Esophagus muscularis mucosa (tissue), 4 donors: Measurements from ENCODE around the gene C17orf67. TPM values are rescaled to one million over a fixed set of nuclear protein-coding genes. Genes with fewer than 3 reads are reported as not detected.

Experiments
- DNase-seq: peaks from one replicate; pipeline ENCODE4 v3.0.0-alpha.2; 2017; ENCODE audit errors: extremely low spot score
- H3K27ac ChIP-seq, 4 donors: fragments of 200-600 bp; sonication (generic); replicated peaks in 1 of 4; 1 replicate in 3 of 4; 2 replicates in 1 of 4; pipeline ENCODE4 v1.5.1; 2016 to 2019; ENCODE audit warnings: mild to moderate bottlenecking in 1 of 4
- H3K27me3 ChIP-seq, 4 donors: fragments of 200-600 bp; sonication (generic); one replicate each; pipeline versions ENCODE4 v1.5.1 to v1.6.0; 2016 to 2019
- H3K36me3 ChIP-seq, 4 donors: fragments of 200-600 bp; sonication (generic); one replicate each; pipeline ENCODE4 v1.5.1; 2016 to 2019
- H3K4me1 ChIP-seq, 4 donors: fragments of 200-600 bp; sonication (generic); one replicate each; pipeline ENCODE4 v1.5.1; 2016 to 2019
- H3K4me3 ChIP-seq, 4 donors: fragments of 200-600 bp; sonication (generic); 1 replicate in 2 of 4; 2 replicates in 2 of 4; pipeline ENCODE4 v1.5.1; 2016 to 2019; ENCODE audit warnings: mild to moderate bottlenecking in 4 of 4, moderate library complexity in 1 of 4
- H3K9me3 ChIP-seq, 4 donors: fragments of 200-600 bp; sonication (generic); 1 replicate in 3 of 4; 2 replicates in 1 of 4; pipeline ENCODE4 v1.5.1; 2016 to 2019
- CTCF ChIP-seq, 3 experiments: fragments of 200-600 bp in 2 of 3; fragments of 450-650 bp in 1 of 3; sonication (generic) in 2 of 3; IDR thresholded peaks; one replicate each; pipeline ENCODE4 v1.5.1; 2017 to 2019; ENCODE audit warnings: antibody characterized with exemption in 3 of 3, mild to moderate bottlenecking in 2 of 3, moderate library complexity in 1 of 3
- EP300 ChIP-seq: sonication (generic); formaldehyde crosslinking; IDR thresholded peaks from one replicate; pipeline ENCODE4 v1.6.1; 2017; ENCODE audit warnings: antibody characterized with exemption
- POLR2A ChIP-seq: fragments of 450-650 bp; IDR thresholded peaks from one replicate; pipeline ENCODE4 v1.6.1; 2017; ENCODE audit warnings: antibody characterized with exemption, moderate library complexity, mild to moderate bottlenecking, low read depth
- POLR2AphosphoS5 ChIP-seq, 2 donors: sonication (generic); formaldehyde crosslinking; IDR thresholded peaks; one replicate each; pipeline ENCODE4 v1.6.1; 2017; ENCODE audit warnings: antibody characterized with exemption in 2 of 2
- WGBS: methylation state at CpG from one replicate; pipeline ENCODE4 v1.1.5; 2018; 5-methylcytosine and 5-hydroxymethylcytosine counted together
- intact Hi-C: fragments of 100-400 bp; cut with DNase I; formaldehyde crosslinking; loops from one replicate; pipeline ENCODE4 v1.15.1; 2023
- total RNA-seq, 4 donors: library from RNA; depleted of rRNA; stranded (reverse); fragments of >200 nt; gene quantifications; one replicate each; pipeline versions ENCODE4 v1.1.0 to v1.2.1, GENCODE V29; 2016

The C17orf67 gene, protein sequence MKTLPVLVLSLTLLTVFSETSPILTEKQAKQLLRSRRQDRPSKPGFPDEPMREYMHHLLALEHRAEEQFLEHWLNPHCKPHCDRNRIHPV
- total RNA-seq = 1 to 10 TPM in 3 of 4 donors, under 1 TPM in 1; 0.83 to 4.3 (median 3.6) TPM

- peak; percentile 99 for DNase-seq
- Histone ChIP-seq H3K36me3 (peaks cover 0 to 12% (median 4%) of the 10 kb centered on the region in 4 donors), H3K27me3 (no peaks in the 10 kb centered on the region), H3K4me3 (peak within 1 kb of the TSS; percentile 67 to 86 (median 78)), H3K4me1 (peaks cover 11 to 65% (median 52%) of the 10 kb centered on the region in 4 donors), H3K9me3 (no peaks in the 10 kb centered on the region), H3K27ac (peak within 1 kb of the TSS; percentile 88 to 94 (median 91))
- WGBS = 4% methylated on average over 9 of the region's 66 CpGs
- TF ChIP-seq POLR2AphosphoS5 (IDR thresholded peaks at IDR 0.05) (peak; percentile 67 to 77), CTCF (IDR thresholded peaks at IDR 0.05) (no peak)
- intact Hi-C loops = no loop called here
These were observed at the start of gene C17orf67, which contains the start of gene DGKE for GRCh38 chr17:56833809-56834379. Gene C17orf67, minus strand, starts transcription at chr17:56833920. Its CDS starts 18,110 bp downstream, at chr17:56815810. Gene DGKE, plus strand, starts transcription at chr17:56834151. Its CDS starts 645 bp downstream, at chr17:56834796.

DNA sequence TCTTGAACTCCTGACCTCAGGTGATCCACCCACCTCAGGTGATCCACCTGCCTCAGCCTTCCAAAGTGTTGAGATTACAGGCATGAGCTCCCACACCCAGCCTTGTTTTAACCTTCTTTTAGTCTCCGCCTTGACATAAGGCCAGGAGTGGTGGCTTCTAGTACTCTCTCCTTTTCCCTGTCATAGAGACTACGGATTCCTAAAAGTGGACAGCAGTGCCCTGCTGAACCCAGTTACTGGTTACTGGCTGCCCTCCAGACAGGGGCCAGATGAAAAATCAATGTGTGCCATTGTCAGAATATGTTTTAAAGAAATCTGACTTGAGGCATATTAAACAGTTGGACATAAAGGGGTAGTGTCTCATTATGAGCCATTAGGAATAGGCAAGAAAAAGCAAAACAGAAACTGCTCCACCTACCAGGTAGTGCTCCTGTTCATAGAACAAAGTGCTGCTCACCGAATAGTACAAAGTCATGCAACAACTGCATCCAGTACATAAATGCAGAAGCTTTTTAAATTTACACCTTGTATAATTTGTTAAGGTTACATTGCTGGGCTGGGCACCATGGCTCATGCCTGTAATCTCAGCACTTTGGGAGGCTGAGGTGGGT is 48.1 kb upstream of the C17orf67 start:
- no peaks in the 10 kb centered on the region for H3K4me1 ChIP-seq
- no peak overlapping the region for H3K4me3 ChIP-seq
- peaks cover 0 to 5% (median 0%) of the 10 kb centered on the region in 4 donors for H3K36me3 ChIP-seq
- no peaks in the 10 kb centered on the region for H3K9me3 ChIP-seq
- TF ChIP-seq POLR2AphosphoS5 (IDR thresholded peaks at IDR 0.05) (no peak), EP300 (no peak), POLR2A (no peak), CTCF (IDR thresholded peaks at IDR 0.05) (no peak)
- no peak for DNase-seq
- 100% methylated on average over 3 of the region's 3 CpGs for WGBS
- H3K27ac ChIP-seq = no peak overlapping the region
- H3K27me3 ChIP-seq = no peaks in the 10 kb centered on the region
- intact Hi-C loops = no loop called here

DNA sequence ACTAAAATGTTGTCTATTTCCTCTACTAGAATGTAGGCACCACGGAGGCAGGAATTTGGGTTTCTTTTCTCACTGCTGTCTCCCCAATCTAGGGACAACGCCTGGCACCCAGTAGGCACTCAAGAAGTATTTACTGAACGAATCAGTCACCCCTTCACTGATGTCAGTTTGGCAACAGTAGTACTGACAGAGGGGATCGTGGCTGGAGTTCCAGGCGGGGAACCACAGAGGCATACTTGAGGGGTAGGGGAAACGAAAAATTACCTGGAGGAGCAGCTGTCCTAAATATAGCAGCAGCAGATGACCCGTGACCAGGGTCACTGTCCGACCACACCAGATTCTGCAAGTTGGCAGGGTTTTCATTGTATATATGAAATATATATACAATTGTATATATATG is 46.9 kb upstream of the C17orf67 start:
- no peak for TF ChIP-seq POLR2AphosphoS5 (IDR thresholded peaks at IDR 0.05)
- Histone ChIP-seq H3K9me3 (no peaks in the 10 kb centered on the region), H3K27ac (no peak overlapping the region), H3K4me1 (no peaks in the 10 kb centered on the region), H3K36me3 (no peaks in the 10 kb centered on the region), H3K4me3 (no peak overlapping the region), H3K27me3 (no peaks in the 10 kb centered on the region)
- no peak for DNase-seq
- 74% methylated on average over 8 of the region's 8 CpGs for WGBS
- intact Hi-C loops = no loop called here

DNA sequence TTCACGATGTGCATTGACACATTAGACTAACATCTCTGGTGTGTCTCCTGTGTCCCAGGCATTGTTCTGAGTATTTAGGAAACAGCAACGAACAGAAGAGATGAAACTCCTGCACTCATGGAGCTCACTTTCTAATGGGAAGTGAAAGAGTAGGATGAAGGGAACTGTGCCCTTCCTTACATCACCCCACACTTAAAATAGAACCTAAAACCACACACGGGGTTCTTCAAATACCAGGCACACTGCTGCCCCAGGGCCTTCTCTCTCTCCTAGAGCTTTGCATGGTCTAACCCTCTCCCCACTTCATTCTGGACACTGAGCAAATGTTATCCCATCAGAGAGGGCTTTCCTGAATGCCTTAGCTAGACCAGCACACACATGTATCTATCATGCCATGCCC is 46.4 kb upstream of the C17orf67 start:
- Histone ChIP-seq H3K9me3 (no peaks in the 10 kb centered on the region), H3K27ac (no peak overlapping the region), H3K27me3 (no peaks in the 10 kb centered on the region), H3K4me1 (no peaks in the 10 kb centered on the region), H3K36me3 (no peaks in the 10 kb centered on the region), H3K4me3 (no peak overlapping the region)
- intact Hi-C loops = no loop called here
- TF ChIP-seq CTCF (IDR thresholded peaks at IDR 0.05) (no peak), POLR2AphosphoS5 (IDR thresholded peaks at IDR 0.05) (no peak), POLR2A (no peak), EP300 (no peak)
- WGBS = 67% methylated on average over 3 of the region's 3 CpGs
- no peak for DNase-seq

DNA sequence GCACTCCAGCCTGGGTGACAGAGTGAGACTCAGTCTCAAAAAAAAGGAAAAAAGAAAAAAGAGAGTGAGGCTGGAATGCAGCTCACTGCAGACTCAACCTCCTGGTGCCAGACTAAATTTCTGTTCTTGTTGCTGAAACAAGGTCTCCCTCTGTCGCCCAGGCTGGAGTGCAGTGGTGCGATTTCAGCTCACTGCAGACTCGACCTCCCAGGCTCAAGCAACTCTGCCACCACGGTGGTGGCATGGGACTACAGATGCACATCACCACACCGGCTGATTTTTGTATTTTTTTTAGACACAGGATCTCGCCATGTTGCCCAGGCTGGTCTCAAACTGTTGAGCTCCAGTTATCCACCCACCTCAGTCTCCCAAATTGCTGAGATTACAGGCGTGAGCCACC is 45.6 kb upstream of the C17orf67 start:
- no peak for DNase-seq
- Histone ChIP-seq H3K4me3 (no peak overlapping the region), H3K27me3 (no peaks in the 10 kb centered on the region), H3K4me1 (no peaks in the 10 kb centered on the region), H3K9me3 (no peaks in the 10 kb centered on the region), H3K36me3 (no peaks in the 10 kb centered on the region), H3K27ac (no peak overlapping the region)
- WGBS = 88% methylated on average over 7 of the region's 7 CpGs
- no peak for TF ChIP-seq POLR2A
- intact Hi-C loops = no loop called here
